Endothelial cell of umbilical vein (primary cell): ENCODE measurements around the gene OTUD1.

Source experiments
- CTCF ChIP-seq, 2 donors: IDR thresholded peaks; 1 replicate in 1 of 2; 2 replicates in 1 of 2; pipeline ENCODE4 v1.5.1; 2011; ENCODE audit warnings: low read length in 2 of 2, mild to moderate bottlenecking in 2 of 2, moderate library complexity in 2 of 2, control low read depth in 1 of 2, inconsistent platforms in 1 of 2, low read depth in 1 of 2; ENCODE audit not compliant: insufficient read depth in 1 of 2; ENCODE audit errors: extremely low read depth in 1 of 2
- EZH2 ChIP-seq: IDR thresholded peaks from 2 replicates; pipeline ENCODE4 v1.6.1; 2012; ENCODE audit warnings: borderline replicate concordance, low read depth, mild to moderate bottlenecking, moderate library complexity, low read length, inconsistent platforms; ENCODE audit not compliant: severe bottlenecking
- POLR2A ChIP-seq: IDR thresholded peaks from 2 replicates; pipeline ENCODE4 v1.6.1; 2012; ENCODE audit warnings: low read depth, mild to moderate bottlenecking, control low read depth, low read length
- POLR2AphosphoS5 ChIP-seq: IDR thresholded peaks from 2 replicates; pipeline ENCODE4 v1.6.1; 2012; ENCODE audit warnings: low read depth, mild to moderate bottlenecking, control low read depth, low read length, moderate library complexity; ENCODE audit not compliant: insufficient read depth

GRCh38 chr10:23403719-23404118, 35.2 kb upstream of the OTUD1 start:
- TF ChIP-seq CTCF (IDR thresholded peaks at IDR 0.05; ENCODE audit: extremely low read depth in 1 of 2, insufficient read depth in 1 of 2, low read depth in 1 of 2, low read length in 2 of 2) (no peak), EZH2 (no peak), POLR2A (no peak), POLR2AphosphoS5 (no peak)
